GM18507 (cell line): ENCODE measurements around the gene TMEM106A.
"Not testable (repeated sequence)": the region's sequence is repeated elsewhere in the genome, so short reads cannot be mapped to it uniquely, and the experiment has no call there.

Source experiments
- DNase-seq: peaks from one replicate; pipeline ENCODE4 v3.0.0; 2011; ENCODE audit warnings: low read depth; ENCODE audit not compliant: insufficient read length; ENCODE audit errors: extremely low spot score
- FAIRE-seq: peaks from 2 replicates; lab custom pipeline; 2011; peaks lifted over from hg19 to GRCh38; lab: Jason Lieb, UNC

The TMEM106A gene

GRCh38 chr17:43212641-43213490 is 1.2 kb downstream of the TMEM106A start:
- DNase-seq (no peak), FAIRE-seq (no peak)

GRCh38 chr17:43213545-43213944 is 1.9 kb downstream of the TMEM106A start:
- FAIRE-seq (no peak), DNase-seq (no peak)

- no peak for FAIRE-seq
- DNase-seq: no peak
Observed at GRCh38 chr17:43215341-43215740, 3.7 kb downstream of the TMEM106A start.

- DNase-seq (no peak), FAIRE-seq (no peak)
Observed at GRCh38 chr17:43216369-43216761, 4.7 kb downstream of the TMEM106A start.

- FAIRE-seq (no peak), DNase-seq (no peak)
Observed at GRCh38 chr17:43216762-43217613, 5.3 kb downstream of the TMEM106A start.

- FAIRE-seq (no peak), DNase-seq (no peak)
Observed at GRCh38 chr17:43217614-43218087, 6.0 kb downstream of the TMEM106A start.

- no peak for DNase-seq
- no peak for FAIRE-seq
Observed at GRCh38 chr17:43219001-43219400, 7.3 kb downstream of the TMEM106A start.

- no peak for FAIRE-seq
- no peak for DNase-seq
Observed at GRCh38 chr17:43219746-43220380, 8.2 kb downstream of the TMEM106A start.

- DNase-seq: no peak
- FAIRE-seq: no peak
Observed at GRCh38 chr17:43220511-43221125, 8.9 kb downstream of the TMEM106A start.

GRCh38 chr17:43224146-43224705 is 12.6 kb downstream of the TMEM106A start:
- no peak for DNase-seq
- FAIRE-seq: no peak

- no peak for FAIRE-seq
Observed at GRCh38 chr17:43226393-43226792, 14.7 kb downstream of the TMEM106A start.

GRCh38 chr17:43228020-43228782 is 16.5 kb downstream of the TMEM106A start, which contains the start of gene CCDC200:
Gene CCDC200 (minus strand): TSS chr17:43228623. CDS start chr17:43228554, 69 bp downstream.
- FAIRE-seq, DNase-seq: not testable (repeated sequence)

More at GRCh38 chr17:43226393-43226792, 14.7 kb downstream of the TMEM106A start:
- no peak for DNase-seq

GRCh38 chr17:43231205-43232020 is 19.7 kb downstream of the TMEM106A start:
- FAIRE-seq, DNase-seq: not testable (repeated sequence)

- not testable (repeated sequence) for DNase-seq, FAIRE-seq
Observed at GRCh38 chr17:43232021-43232699, 20.5 kb downstream of the TMEM106A start.

- FAIRE-seq, DNase-seq: not testable (repeated sequence)
Observed at GRCh38 chr17:43233263-43233662, 21.6 kb downstream of the TMEM106A start.

GRCh38 chr17:43233877-43234276 is 22.2 kb downstream of the TMEM106A start, which contains the start of gene RNU2-1:
Gene RNU2-1 (minus strand): TSS chr17:43233977.
- not testable (repeated sequence) for DNase-seq, FAIRE-seq

- not testable (repeated sequence) for DNase-seq, FAIRE-seq
Observed at GRCh38 chr17:43239597-43239996, 27.9 kb downstream of the TMEM106A start.
